Measurements from ENCODE around the gene SERINC3.

SERINC3 gene

GRCh38 chr20:44464514-44464913, 57.4 kb downstream of the SERINC3 start:
- no peaks in the 10 kb centered on the region for H3K36me3 ChIP-seq
- TF ChIP-seq CTCF (IDR thresholded peaks at IDR 0.05): no peak
- H3K27ac ChIP-seq: no peak overlapping the region
- no peaks in the 10 kb centered on the region for H3K27me3 ChIP-seq
- H3K4me1 ChIP-seq (ENCODE audit: control insufficient read depth in 1 of 2, insufficient read depth in 1 of 2, low read depth in 1 of 2, low read length in 1 of 2): no peaks in the 10 kb centered on the region
- H3K9me3 ChIP-seq: no peaks in the 10 kb centered on the region
- no peak overlapping the region for H3K4me3 ChIP-seq (ENCODE audit: low read depth in 1 of 2, low read length in 1 of 2)

GRCh38 chr20:44463466-44463865, 58.4 kb downstream of the SERINC3 start:
- Histone ChIP-seq H3K9me3 (no peaks in the 10 kb centered on the region), H3K4me1 (ENCODE audit: control insufficient read depth in 1 of 2, insufficient read depth in 1 of 2, low read depth in 1 of 2, low read length in 1 of 2) (no peaks in the 10 kb centered on the region), H3K4me3 (ENCODE audit: low read depth in 1 of 2, low read length in 1 of 2) (no peak overlapping the region), H3K36me3 (no peaks in the 10 kb centered on the region), H3K27ac (no peak overlapping the region), H3K27me3 (no peaks in the 10 kb centered on the region)
- no peak for TF ChIP-seq CTCF (IDR thresholded peaks at IDR 0.05)

- no peaks in the 10 kb centered on the region for H3K4me1 ChIP-seq (ENCODE audit: control insufficient read depth in 1 of 2, insufficient read depth in 1 of 2, low read depth in 1 of 2, low read length in 1 of 2)
- no peak for TF ChIP-seq CTCF (IDR thresholded peaks at IDR 0.05)
- H3K4me3 ChIP-seq (ENCODE audit: low read depth in 1 of 2, low read length in 1 of 2): no peak overlapping the region
- H3K36me3 ChIP-seq: no peaks in the 10 kb centered on the region
- no peaks in the 10 kb centered on the region for H3K9me3 ChIP-seq
- H3K27me3 ChIP-seq: no peaks in the 10 kb centered on the region
- H3K27ac ChIP-seq: no peak overlapping the region
Observed at GRCh38 chr20:44461803-44462174, 60.1 kb downstream of the SERINC3 start.

GRCh38 chr20:44461142-44461802, 60.6 kb downstream of the SERINC3 start:
- TF ChIP-seq CTCF (IDR thresholded peaks at IDR 0.05): no peak

GRCh38 chr20:44460795-44461141, 61.1 kb downstream of the SERINC3 start:
- no peaks in the 10 kb centered on the region for H3K9me3 ChIP-seq
- no peaks in the 10 kb centered on the region for H3K36me3 ChIP-seq
- no peak for TF ChIP-seq CTCF (IDR thresholded peaks at IDR 0.05)
- H3K4me3 ChIP-seq (ENCODE audit: low read depth in 1 of 2, low read length in 1 of 2): no peak overlapping the region
- no peaks in the 10 kb centered on the region for H3K27me3 ChIP-seq
- no peaks in the 10 kb centered on the region for H3K4me1 ChIP-seq (ENCODE audit: control insufficient read depth in 1 of 2, insufficient read depth in 1 of 2, low read depth in 1 of 2, low read length in 1 of 2)
- no peak overlapping the region for H3K27ac ChIP-seq

More at GRCh38 chr20:44461142-44461802, 60.6 kb downstream of the SERINC3 start:
- H3K27ac ChIP-seq: no peak overlapping the region
- no peaks in the 10 kb centered on the region for H3K4me1 ChIP-seq (ENCODE audit: control insufficient read depth in 1 of 2, insufficient read depth in 1 of 2, low read depth in 1 of 2, low read length in 1 of 2)
- H3K9me3 ChIP-seq: no peaks in the 10 kb centered on the region
- no peak overlapping the region for H3K4me3 ChIP-seq (ENCODE audit: low read depth in 1 of 2, low read length in 1 of 2)
- no peaks in the 10 kb centered on the region for H3K27me3 ChIP-seq
- H3K36me3 ChIP-seq: no peaks in the 10 kb centered on the region

GRCh38 chr20:44459271-44459670, 62.6 kb downstream of the SERINC3 start:
- Histone ChIP-seq H3K9me3 (no peaks in the 10 kb centered on the region), H3K36me3 (no peaks in the 10 kb centered on the region), H3K27ac (no peak overlapping the region), H3K4me1 (ENCODE audit: control insufficient read depth in 1 of 2, insufficient read depth in 1 of 2, low read depth in 1 of 2, low read length in 1 of 2) (peaks cover 10 to 12% of the 10 kb centered on the region in 2 experiments), H3K4me3 (ENCODE audit: low read depth in 1 of 2, low read length in 1 of 2) (no peak overlapping the region), H3K27me3 (no peaks in the 10 kb centered on the region)
- TF ChIP-seq CTCF (IDR thresholded peaks at IDR 0.05): no peak

All from neutrophil (primary cell).